NCI-H345 (cell line): ENCODE data around the gene PARP3.
A peak's percentile ranks its signal among the peaks of the same experiment; 100 is the strongest.

Source experiments
- DNase-seq: peaks from one replicate; lab custom pipeline; 2025; lab: John Stamatoyannopoulos, UW

The PARP3 gene

DNA sequence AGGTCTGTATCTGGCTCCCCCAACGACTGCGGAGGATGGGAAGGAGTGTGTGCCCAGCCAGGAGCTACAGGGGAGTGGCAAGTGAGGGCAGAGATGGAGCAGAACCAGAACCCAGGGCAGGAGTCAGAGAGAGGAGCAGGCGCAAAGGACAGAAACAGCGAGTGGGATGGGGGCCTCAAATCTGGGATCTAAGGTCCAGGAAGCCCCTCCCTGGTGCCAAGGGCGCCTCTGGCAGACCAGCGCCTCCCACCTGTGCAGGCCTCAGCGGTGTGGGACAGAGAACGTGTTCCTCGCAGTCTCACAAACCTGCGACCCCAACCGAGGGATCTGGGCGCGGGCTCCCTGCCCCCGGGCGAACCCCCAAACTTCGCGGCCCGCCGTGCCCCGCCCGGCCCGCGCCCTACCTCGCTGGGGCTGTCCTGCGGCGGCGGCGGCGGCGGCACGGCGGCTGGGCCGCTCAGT lies 24.8 kb downstream of the PARP3 start:
- DNase-seq: no peak

DNA sequence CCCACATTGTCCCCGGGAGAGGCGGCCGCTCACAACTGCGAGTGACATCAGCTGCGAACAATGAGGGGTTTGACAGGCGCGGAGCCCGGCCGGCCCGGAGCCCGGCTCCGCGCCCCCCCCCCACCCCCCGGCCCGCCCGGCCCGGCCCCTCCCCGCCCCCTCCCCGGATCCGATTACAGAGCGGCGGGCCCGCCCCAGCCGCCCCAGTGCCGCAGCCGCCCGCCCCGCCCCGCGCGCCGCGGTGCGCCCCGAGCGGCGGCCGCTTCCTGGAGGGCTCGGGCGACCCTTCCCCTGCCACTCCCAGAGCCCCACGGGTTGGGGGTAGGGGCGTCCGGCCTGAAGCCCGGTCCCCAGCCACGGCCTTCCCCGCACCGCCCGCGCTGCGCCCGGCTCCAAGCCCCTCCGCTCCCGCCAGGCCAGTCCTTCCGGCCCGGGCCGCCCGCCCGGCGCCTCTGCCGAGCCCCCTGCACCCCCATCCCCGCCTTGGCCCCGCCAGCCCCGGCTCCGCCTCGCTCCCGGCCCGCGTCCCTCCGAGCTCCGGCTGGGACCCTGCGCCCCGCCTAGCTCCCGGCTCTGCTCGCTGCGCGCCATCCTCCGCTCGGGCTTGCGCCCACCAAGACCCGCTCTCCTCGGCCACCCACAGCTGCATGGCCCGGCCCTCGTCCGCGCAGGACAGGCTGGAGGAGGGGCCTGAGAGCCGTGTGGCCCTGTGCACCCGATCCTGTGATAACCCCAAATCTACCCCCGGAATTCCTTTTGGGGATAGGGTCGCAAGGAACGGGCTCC lies 25.4 kb downstream of the PARP3 start, which contains the start of gene PCBP4:
Gene PCBP4 (minus strand): TSS at position 71 of the 786 bp plus-strand sequence. CDS start 6,214 bp downstream, outside the sequence.
- DNase-seq: peak; percentile 28

DNA sequence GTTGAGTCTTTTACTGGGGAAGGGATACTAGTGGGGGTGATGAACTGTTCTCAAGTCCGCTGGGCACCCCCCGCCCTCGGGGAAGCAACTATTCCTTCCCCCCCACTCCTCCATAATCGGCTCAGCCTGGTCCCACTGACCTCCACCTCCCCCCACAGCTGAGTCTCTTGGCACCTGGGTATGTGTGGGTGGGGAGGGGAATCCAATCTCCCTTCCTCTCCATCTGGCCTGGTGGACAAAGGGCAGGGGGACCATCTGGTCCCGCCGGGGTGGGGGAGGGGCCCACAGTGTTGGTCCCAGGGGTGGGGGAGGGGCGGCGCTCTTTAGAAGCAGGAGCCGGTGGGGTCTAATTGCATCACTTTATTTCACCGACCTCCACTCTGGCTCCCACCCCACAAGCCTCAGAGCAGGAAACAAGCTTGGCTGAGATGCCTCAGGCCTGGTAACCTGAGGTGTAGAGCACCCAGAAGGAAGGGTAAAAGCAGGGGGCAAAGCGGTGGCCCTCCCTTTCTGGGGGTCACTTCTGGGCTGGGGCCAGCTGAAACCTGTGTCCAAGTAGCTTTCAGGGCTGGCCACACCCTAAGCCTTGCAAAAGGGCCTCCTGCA lies 26.1 kb downstream of the PARP3 start:
- DNase-seq: no peak

DNA sequence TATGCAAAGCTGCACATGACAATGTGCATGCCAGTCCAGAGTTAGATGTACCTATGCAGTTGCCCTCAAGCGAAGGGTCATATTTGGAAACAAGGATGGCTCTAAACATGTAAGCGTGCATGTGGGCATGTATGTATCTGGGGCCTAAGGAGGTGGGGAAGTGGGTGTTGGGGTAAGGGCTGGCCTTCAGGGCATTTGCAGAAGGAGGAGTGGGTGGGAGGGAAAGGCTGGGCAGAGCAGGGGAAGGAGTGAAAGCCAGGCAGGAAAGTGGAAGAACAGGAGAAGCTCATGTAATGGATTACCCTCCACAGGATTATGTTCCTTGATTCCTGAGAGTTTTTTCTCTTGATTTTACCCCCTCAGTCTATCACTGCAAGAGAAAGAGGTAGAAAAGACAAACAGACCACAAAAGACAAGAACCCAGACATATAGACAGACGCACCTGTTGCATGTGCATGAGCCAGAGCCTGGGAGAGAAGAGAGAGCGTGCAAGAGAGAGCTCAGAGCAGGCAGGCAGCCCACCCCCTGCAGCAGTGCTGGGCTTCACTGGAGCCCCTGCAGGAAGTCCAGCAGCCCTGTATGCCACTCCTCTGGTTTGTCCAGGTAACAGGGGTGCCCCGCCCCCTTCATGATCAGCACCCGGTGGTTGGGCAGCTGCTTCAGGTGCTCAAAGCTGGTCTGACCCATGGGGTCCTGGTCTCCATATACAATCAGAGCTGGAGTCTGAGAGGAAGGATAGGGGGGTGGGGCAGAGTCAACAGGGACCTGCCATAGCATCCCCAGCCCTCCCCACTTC lies 26.9 kb downstream of the PARP3 start:
- no peak for DNase-seq

DNA sequence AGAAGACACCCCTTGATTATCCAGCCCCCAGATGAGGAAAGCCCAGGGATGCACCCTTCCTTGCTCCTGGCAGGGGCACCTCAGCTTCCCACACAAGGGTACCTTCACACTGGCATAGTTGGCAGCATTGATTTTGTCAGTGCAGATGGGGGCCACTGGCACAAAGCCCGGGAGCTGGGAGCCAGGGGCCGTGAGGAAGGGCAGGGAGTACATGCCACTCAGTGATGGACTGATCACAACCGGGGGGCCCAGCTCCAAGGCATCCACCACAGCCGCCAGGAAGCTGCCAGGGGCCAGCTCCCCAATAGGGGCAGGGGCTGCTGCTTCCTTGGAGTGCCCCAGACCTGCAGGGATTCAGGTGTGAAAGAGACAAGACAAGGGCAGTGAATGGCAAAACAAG lies 27.7 kb downstream of the PARP3 start:
- DNase-seq: no peak

DNA sequence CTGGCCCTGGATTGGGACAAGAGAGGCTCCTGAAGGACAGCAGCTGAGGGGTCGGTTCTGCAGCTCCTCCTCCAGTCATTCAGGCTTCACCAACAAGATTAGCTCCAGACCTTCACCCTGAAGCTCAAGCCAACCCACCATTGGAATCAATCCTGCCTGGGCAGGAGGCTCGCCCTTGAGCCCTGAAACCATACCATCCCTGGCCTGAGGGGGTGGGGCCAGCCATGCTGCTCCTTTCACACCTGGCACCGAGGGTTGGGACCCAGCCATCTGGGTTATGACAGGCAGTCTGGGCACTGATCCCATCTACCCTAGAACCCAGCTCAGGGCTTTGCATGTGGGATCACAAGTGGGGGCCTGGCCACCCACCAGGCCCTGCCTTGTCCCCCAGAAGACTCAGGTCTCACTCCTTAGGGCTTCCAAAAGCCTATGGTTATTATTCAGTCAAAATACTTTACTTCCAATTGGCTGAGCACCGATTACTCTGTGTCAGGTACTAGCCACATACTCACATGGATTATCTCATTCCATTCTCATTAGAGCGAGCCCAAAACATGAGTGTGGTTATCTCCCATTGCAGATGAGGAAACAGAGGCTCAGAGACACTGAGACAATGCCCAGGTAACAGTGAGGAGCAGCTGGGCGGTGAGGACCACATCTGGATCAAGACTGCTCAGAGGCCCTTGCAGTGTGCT lies 28.6 kb downstream of the PARP3 start:
- DNase-seq: no peak

DNA sequence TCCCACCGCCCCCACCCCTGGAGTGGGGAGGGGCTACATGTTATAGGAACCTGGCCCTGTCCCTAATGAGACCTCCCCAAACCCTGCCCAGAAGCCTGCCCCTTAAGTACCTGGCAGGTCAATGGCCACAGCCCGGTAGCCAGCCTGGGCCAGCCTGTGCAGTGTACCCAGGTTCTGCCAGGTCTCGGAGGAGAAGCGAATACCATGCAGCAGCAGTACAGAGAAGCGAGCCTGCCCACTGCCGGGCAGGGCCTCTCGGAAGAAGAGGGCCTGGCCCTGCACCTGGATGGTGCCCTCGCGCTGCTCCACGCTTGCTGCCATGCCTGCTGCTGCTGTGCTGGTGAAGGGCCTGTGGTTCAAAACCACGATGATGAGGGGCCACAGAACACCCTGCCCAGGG lies 29.2 kb downstream of the PARP3 start:
- no peak for DNase-seq

DNA sequence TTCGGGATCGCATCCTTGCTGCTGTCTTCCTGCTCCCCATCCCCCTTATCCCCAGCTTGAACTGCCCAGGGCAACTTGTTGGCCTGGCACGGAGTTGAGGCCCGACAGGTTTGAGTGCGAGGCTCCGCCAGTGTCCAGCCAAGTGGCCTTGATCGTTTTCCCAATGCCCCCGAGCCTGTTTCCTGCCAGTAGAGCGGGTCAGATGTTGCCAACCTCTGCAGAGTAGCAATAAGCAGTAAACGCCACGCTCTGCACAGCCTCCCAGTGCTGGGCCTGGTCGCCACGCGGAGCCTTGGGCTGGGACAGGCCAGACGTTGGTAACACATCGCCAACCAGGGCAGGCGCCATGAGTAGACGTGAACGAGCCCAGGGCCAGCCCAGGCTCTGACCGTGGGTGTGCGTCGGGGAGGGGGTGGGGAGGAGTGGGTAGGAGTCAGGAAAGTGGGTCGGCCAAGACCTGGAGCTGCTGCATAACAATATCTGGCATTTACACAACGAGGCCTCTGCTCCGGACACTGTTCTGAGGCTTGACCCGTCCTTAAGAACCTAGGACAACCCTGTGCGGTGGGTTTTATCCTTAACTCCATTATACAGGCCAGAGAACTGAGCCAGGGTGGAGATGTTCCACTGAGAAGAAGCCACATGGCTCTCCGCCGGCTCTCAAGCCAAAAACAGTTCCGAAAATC lies 32.3 kb downstream of the PARP3 start:
- no peak for DNase-seq

DNA sequence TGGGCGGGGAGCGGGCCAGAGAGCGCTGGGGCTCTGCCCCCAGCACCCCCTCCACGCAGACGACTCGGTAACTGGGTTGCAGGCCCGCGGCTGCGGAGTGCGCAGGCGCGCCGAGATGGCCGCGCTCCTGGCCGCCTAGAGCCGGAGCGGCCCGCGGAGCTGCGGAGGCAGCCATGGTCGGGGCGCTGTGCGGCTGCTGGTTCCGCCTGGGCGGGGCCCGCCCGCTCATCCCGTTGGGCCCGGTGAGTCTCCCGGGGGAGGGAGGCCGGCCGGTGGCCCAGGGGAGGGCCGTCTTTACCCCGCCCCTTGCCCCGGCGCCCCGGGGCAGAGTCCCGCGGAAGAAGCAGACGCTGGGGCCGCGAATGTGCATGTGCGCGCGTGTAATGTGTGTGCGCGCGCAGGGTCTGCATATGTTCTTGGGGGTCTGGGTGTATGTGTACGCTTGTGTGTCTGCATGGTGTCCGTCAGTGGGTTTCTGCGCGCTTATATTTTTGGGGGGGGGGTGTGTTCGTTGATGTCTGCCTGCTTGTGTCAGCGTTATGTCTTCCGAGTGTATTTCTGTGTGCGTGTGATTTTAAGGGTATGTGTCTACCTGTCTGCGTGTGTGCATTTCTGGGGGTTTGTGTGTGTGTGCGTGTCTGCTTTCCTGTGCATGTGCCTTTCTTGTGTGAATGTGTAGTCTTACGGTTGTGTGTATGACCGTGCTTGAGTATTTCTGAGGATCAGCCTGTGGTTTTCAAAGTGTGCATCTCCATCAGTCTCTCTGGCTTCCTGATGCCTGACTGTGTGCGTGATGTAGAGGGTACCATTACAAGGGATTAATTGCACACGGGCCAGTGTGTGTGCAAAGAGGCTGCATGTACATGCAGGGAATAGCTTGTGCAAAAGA lies 33.0 kb downstream of the PARP3 start, which contains the start of gene ABHD14A:
Gene ABHD14A (plus strand): TSS at position 102 of the 889 bp plus-strand sequence. CDS start 72 bp downstream, at position 174.
- peak; percentile 38 for DNase-seq

DNA sequence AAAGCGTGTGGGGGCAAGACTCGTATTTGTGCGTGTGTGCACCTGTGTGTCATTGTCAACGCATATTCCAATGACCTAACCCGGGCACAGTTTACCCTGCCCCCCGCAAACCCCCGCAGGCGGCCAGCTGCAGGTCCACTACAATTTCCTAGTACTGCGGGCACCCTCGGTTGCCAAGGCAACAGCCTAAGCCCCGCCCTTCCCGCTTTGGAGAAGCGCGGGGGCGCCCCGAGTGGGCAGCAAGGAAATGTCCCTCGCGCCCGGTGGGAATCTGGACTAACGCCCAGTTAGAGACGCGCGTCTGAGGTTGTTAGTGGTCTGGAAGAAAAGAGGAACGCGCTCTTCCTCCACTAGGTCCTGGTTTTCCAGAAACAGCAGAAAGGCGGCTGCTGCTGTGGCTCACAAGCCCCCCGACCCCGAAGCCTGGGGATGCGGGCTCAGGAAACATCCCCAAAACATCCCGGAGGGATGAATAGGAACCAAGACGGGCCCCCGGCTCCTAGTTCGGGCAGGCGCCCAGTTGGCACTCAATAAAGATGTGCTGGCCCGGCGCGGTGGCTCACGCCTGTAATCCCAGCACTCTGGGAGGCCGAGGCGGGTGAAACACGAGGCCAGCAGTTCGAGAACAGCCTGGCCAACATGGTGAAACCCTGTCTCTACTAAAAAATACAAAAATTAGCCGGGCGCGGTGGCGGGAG lies 33.8 kb downstream of the PARP3 start:
- DNase-seq: no peak

DNA sequence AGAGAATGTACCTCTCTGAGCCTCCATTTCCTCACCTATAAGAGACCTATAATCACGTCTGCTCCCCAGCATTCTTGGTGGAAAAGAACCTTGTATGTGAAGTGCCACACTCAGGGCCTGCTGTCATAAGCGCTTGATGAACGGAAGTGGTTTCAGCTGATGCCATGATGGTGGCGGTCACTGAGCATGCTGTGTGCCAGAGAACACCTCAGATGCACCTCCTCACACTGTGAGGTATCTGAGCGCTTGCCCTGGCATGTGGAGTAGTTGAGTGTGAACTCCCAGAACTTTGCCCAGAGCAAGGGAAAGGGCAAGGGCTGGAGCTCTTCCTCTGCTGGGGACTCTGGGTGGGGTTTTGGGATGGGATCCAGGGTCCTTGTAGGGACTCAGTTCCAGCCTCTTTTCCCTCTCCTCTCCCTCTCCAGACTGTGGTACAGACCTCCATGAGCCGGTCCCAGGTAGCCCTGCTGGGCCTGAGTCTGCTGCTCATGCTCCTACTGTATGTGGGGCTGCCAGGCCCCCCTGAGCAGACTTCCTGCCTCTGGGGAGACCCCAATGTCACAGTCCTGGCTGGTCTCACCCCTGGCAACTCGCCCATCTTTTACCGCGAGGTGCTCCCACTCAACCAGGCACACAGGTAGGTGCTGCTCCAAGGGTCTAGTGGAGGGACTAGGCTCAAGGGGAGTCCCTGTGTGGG lies 35.4 kb downstream of the PARP3 start:
- no peak for DNase-seq

DNA sequence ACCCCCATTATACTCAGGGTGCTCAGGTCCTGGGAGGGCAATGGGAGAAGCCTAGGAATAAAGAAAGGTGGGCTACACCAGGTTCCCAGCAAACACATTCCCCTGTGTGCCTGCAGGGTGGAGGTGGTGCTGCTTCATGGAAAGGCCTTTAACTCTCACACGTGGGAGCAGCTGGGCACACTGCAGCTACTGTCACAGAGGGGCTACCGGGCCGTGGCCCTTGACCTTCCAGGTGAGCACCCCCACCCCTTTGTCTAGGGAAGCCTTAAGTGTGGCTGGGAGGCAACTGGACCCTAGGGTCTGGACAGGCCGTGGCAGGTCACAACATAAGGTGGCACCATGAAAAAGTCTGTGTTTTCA lies 36.0 kb downstream of the PARP3 start:
- DNase-seq: no peak

DNA sequence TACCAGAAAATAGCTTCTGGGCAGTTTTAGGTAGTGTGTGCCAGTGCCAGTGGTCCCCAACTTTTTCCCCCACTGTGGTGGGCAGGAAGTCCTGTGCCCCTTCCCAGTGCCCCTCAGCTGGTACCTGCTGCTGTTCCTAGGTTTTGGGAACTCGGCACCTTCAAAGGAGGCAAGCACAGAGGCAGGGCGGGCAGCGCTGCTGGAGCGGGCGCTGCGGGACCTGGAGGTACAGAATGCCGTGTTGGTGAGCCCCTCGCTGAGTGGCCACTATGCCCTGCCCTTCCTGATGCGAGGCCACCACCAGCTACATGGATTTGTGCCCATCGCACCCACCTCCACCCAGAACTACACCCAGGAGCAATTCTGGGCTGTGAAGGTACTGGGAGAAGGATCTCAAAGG lies 38.1 kb downstream of the PARP3 start:
- no peak for DNase-seq

DNA sequence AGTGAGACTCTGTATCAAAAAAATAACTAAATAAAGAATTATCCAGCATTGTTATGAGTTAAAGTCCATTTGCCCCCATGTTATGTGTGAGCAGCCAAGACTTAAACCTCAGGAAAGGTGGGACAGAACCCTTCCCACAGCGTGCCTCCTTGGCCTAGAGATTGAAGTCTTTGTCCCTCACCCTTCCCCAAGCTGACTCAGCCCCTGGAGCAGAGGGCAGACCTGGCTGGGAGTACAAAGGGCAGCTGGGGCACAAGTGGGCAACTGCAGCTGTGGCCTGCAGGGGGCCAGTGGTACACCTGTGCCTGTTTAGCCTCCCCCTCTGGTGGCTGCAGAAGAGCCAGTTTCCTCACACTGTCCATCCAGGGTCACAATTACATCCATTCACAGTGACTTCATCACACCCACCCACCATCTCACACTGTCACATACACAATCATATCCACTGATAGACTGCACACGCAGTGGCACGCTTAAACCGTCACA lies 40.2 kb downstream of the PARP3 start:
- DNase-seq: peak; percentile 37

DNA sequence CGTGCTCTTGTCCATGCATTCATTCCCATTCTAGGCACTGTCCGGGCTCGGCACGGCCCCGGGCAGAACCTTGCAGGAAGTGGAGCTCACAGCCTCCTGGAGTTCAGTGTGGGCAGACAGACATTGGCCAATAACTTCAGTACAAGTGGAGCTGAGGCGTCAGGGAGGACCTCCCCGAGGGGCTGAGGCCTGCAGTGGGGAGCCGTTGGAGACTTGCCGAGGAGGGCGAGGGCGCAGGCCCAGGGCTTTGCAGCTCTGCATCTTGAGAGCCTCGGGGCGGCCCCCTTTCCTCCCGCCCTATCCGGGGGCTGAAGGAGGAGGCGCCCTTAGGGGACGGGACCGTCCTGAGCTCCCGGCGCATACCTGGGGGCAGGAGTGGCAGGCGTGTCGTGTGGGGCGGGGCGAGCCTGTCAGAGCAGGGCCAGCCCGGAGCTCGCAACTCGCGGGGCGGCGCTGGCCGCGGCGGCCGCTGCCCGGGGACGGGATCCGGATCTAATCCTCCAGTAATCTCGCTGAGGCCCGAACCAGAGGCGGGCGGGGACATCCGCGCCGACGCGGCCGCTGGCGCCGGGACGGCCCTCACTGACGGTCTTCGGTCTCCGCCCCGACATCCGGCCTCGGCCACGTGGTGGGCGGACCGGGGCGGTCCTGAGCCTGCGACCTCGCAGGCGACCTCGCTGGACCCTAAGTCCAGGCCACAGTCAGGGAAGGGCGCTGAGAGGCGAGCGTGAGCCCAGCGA lies 40.8 kb downstream of the PARP3 start, which contains the start of gene ACY1:
Gene ACY1 (plus strand): TSS at position 698 of the 740 bp plus-strand sequence. CDS start 530 bp downstream, outside the sequence.
- DNase-seq: peak; percentile 30

DNA sequence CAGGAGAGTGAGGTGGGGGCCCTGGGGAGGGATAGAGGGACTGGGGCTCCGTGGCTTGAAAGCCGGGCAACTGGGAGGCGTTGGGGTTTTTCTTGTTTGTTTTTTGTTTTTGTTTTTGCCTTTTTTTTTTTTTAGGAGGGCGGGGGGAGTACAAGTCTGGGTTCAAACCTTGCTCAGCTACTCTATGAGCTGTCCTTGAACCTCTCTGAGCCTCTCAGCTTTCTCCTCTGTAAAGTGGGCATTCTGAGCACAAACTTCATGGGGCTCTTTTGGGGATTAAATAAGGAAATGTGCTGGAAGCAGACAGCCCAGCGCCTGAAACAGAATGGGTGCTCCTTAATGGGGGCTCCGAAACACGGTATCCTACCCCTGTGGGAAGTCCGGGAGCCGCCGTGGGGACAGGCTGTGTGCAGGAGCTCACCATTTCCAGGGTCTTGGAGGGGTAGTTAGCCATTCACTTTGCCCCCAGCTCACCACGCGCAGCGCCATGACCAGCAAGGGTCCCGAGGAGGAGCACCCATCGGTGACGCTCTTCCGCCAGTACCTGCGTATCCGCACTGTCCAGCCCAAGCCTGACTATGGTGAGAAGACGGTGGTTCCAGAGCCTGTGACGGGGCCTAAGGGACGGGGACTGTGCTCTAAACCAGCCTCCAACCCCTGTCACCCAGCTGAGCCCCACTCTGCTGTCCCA lies 41.6 kb downstream of the PARP3 start:
- DNase-seq: no peak

DNA sequence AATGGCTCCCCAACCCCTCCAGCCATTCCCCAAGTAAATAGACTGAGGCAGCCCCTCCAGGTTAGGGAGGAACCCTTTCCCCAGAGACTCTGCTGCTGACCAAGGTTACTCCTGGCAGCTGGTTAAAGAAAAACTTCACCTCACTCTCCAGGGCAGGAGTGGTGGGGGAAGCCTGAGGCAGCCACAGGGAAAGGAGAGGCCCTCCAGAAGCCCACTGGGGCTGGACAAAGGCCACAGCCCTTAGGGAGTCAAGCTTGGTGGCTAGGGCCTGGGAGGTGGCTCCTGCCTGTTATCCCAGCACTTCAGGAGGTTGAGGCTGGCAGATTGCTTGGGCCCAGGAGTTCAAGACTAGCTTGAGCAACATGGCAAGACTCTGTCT lies 42.1 kb downstream of the PARP3 start:
- no peak for DNase-seq

DNA sequence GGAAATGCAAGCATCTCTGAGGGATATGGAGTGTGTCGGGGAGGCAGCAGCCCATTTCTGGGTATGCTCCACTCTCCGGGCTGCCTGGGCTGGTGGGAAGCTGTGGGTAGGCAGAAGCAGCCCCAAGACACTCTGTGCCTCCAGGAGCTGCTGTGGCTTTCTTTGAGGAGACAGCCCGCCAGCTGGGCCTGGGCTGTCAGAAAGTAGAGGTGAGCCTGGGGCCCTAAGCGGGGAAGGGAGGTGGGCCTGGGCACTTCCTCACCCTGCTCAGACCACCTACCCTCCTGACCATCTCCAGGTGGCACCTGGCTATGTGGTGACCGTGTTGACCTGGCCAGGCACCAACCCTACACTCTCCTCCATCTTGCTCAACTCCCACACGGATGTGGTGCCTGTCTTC lies 42.9 kb downstream of the PARP3 start:
- DNase-seq: no peak
